Heart left ventricle (tissue), 13 donors: Measurements from ENCODE around the gene CPNE7.

Experiments
- POLR2A ChIP-seq, 2 donors: fragments of 450-650 bp; IDR thresholded peaks; one replicate each; pipeline ENCODE4 v1.6.1; 2017; ENCODE audit warnings: antibody characterized with exemption in 2 of 2, mild to moderate bottlenecking in 2 of 2, moderate library complexity in 2 of 2
- TF ChIP-seq, protein P1 (sequence below), 12 donors: fragments of 200-600 bp; sonication (generic) in 4 of 12; IDR thresholded peaks; one replicate each; pipeline versions ENCODE4 v1.5.0 to v1.8.0; 2018 to 2022; ENCODE audit warnings: antibody characterized with exemption in 12 of 12, mild to moderate bottlenecking in 5 of 12
- donor health status: ischemic (EF 13 %, LVEDD 7.1; RV severe dilation, severe dysfunction).
- donor health status: DM: no; HTN: yes; CAD: no.
- donor health status: DM: no; HTN: no; CAD: no.
- donor health status: ischemic (EF 25% LVEDD 6.9; RV normal size, moderate dysfunction).
- donor health status: ischemic (EF 25% LVEDD 5.7; RV mildly dilated, moderate dysfunction).
- donor health status: ischemic (EF 35%, LVEDD 5.7; RV mildly dilated, moderate dysfunction).
- donor health status: nonischemic (EF 11% LVEDD 7.7; RV severe dilation, severe dysfunction).
- donor health status: DM: yes; HTN: yes; CAD: no.
- donor health status: PGD.
- donor health status: ischemic (EF 29% LVEDD 5.4; RV normal size, mild dysfunction).
- donor health status: nonischemic (EF 23%, LVEDD 6.1; RV moderate dilation, normal function).

DNA sequence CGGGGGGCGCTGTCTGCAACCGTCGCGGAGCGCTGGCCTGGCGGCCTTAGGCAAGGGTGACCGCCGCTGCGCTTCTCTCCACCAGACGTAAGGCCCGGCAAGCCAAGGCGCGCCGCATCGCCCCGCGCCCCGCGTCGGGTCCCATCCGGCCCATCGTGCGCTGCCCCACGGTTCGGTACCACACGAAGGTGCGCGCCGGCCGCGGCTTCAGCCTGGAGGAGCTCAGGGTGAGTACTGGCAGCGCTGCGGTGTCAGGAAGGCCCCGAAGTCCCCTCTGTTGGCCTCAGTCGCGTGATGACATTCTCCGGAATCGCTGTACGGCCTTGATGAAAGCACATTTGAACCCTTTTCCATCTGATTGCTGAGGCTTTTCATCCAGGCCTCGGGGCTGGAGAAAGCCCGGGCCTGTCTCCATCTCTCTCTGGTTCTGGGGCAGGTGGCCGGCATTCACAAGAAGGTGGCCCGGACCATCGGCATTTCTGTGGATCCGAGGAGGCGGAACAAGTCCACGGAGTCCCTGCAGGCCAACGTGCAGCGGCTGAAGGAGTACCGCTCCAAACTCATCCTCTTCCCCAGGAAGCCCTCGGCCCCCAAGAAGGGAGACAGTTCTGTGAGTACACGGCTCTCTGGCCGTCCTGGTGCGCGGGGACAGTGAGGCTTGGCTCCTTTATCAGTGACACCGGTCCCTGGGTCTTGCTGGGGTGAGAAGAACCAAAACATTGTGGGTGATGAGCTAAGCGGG, 14.2 kb upstream of the CPNE7 start:
- TF ChIP-seq, protein P1, sequence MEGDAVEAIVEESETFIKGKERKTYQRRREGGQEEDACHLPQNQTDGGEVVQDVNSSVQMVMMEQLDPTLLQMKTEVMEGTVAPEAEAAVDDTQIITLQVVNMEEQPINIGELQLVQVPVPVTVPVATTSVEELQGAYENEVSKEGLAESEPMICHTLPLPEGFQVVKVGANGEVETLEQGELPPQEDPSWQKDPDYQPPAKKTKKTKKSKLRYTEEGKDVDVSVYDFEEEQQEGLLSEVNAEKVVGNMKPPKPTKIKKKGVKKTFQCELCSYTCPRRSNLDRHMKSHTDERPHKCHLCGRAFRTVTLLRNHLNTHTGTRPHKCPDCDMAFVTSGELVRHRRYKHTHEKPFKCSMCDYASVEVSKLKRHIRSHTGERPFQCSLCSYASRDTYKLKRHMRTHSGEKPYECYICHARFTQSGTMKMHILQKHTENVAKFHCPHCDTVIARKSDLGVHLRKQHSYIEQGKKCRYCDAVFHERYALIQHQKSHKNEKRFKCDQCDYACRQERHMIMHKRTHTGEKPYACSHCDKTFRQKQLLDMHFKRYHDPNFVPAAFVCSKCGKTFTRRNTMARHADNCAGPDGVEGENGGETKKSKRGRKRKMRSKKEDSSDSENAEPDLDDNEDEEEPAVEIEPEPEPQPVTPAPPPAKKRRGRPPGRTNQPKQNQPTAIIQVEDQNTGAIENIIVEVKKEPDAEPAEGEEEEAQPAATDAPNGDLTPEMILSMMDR (IDR thresholded peaks at IDR 0.05): peak in 1 of 12 donors; percentile 15
- no peak for TF ChIP-seq POLR2A (IDR thresholded peaks at IDR 0.05)
